HG03135 (cell line): ENCODE results near the gene ACSL6.

Experiments
- ATAC-seq: cut with Tn5 transposase; IDR thresholded peaks from one replicate; pipeline ENCODE4 v1.9.1; 2021; ENCODE audit warnings: mild to moderate bottlenecking, moderate library complexity; ENCODE audit not compliant: unreplicated experiment

The ACSL6 gene

DNA sequence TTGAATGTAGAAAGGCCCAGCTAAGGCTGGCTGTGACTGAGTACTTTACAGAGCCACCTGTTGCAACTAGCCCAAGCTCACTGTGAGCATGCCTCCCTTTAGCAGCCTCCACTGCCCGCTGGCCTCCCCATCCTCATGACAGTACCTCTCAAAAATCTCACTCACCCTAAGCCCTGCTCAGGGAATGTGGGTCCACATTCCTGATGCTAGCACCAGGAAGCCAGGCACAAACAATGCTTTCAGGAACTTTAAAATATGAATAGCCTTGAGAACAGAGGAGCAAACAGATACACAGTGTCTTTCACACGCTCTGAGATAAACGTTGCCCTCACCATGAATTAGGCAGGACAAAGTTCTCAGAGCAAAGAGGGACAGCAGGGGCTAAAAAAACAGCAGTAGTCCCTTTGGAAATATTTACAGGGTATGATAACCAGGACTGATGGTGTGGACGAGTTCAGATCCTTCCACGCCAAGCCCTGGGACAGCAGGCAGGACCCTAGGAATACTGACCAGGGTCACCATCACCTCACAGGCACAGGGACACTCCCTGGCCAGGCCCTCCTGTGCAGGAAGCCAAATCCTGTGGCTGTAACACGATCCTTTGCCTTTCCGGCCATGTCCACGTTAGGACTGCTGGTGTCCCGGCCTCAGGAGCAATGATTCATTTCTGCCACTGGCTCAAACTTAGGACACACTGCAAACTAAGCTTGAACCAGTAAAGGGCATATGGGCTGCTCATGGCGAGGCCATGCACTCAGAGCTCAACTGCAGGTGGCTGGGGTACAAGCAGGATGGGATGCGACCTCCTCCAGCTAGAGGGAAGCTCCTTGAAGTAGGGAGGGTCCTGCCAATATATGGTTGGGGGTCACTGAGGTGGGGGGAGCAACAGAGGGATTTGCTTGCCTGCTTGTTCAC lies 9.6 kb downstream of the ACSL6 start:
- no peak for ATAC-seq

GRCh38 chr5:132000677-132001453 lies 10.6 kb downstream of the ACSL6 start:
- no peak for ATAC-seq

GRCh38 chr5:132000241-132000490 lies 11.3 kb downstream of the ACSL6 start:
- ATAC-seq, result no peak

- ATAC-seq, result no peak
Measured at GRCh38 chr5:131999441-132000240, 11.8 kb downstream of the ACSL6 start.

DNA sequence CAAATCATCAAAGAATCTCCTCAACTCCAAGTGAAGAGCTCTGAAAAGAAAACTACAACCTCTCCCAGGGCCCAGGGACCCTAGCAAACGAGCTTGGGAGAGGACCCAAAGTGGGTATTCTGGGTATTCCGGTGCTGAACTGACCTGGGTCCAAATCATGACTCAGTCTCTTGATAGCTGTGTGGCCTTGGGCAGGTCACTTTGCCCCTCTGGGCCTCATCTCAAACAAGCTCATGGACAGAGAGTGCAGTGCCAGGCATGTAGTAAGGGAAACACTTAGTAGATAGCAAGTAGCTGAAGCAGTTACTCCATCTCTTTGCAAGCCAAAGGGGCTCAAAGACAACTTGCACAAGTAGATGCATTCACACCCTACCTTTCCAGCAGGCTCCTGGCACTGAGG lies 12.4 kb downstream of the ACSL6 start:
- no peak for ATAC-seq

- ATAC-seq, result no peak
Measured at GRCh38 chr5:131998431-131999040, 12.9 kb downstream of the ACSL6 start.

DNA sequence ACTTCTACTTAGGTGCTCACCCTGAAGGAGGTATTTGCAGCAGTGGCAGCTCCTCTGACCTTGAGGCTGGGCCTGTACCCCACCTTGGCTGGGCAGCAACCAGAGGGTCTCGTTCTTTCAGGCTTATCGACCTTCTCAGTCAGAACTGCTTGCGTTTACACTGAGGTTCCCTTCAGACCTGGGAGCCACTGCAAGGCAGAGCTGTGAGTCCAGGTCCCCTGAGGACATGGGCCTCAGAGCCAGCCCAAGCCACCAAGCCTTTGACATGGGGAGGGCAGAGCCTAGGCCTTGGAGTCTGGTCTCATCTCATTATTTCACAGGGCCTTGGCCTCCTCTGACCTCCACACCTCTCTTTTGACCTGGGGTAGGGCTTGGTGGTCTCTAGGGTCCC lies 13.7 kb downstream of the ACSL6 start:
- no peak for ATAC-seq

DNA sequence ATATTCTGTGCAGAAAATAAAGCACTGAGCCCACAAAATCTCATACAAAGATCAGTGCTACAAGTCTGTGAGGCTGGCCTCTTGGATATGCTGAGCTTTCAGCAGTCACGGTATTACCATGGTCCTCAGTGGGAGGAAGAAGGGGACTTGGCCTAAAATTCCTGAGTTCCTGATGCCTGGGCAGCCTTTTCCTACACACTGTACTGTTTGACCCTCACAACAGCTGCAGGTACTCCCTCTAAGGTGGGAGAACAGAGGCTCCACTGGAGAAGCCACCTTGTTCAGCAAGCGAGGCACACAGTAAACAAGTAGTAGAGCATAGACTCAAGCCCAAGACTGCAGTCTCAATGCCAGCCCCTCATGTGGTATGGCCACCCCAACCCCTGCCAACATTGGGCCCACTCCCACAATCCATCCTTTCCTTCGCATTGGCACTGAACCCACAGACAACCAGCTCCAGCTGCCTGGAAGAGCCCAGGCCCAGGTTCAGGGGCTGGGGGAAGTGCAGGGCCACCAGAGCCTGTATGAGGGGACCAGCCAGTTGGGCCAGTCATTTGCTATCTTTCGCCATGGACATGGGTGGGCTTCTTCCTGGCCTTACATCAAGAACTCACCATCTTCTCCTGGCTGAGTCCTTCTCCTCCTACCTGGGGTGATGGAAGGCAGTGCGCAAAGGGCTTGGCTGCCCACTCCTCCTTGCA lies 14.3 kb downstream of the ACSL6 start:
- ATAC-seq, result no peak

DNA sequence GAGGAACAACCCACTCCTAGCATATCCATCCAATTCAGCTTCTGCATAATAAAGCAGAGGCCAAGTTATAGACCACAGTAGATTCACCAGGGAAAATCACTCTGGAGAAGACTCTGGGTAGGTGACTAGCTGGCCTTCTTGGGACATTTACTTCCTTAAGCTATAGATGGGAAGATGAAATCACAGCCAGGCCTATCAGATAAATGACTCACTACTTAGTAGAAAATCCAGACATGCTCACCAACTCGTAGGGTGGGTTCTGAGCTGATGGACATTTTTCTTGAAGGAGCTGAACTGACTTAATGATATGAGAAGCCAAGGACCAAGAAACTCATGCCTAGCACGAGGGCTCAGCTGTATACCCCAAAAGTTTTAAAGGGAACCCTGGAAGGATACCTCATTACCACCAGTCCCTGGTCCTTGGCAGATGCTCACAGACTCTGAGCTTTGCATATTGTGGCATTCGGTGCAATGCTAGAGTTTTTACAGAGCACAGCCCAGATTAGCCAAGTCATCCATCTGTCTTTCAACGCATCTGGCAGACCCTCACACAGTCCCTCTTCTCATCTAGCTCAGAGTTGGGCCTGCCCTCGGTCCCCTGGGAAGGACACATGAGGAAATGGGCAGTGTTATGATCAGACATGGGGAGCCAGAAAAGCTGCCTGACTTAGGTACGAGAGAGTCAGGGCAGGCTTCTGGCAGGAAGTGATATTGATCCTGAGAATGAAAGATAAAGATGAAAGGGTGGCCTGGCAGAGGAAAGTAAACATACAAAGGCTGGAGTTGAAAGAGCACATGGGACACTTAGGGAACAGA lies 15.0 kb downstream of the ACSL6 start:
- no peak for ATAC-seq

DNA sequence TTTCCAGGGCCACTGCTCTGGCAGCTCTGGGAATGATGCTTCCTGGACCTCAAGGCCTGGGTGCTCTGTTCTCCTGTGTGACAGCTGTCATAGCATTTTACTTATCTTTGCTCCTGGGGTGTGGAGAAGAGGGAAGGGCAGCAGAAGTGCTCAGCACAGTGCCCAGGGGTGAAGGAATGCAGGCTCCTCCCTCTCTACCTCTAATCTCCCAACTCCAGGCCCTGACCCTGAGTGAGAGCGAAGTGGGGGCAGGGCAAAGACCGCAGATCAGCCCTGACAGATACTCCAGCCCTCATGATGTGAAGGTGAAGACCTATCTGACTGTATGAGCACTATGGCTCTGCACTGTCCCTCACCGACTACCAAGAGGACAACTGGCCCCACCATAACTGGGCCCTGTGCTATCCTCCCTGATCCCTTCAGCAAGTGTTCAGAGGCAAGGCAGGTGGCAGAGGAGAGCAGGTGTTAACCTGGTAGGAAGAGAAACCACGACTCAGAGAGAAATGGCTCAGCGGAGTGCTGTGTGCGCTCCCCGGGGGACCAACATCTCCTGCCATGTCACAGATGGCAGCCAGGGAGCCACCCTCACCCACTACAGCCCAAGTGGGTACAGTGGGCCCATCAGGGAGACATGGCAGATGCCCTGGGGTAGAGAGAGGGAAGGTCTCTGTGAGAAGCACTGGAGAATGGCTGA lies 16.8 kb downstream of the ACSL6 start:
- no peak for ATAC-seq

GRCh38 chr5:131994090-131994489 lies 17.4 kb downstream of the ACSL6 start:
- ATAC-seq, result no peak

- no peak for ATAC-seq
Measured at GRCh38 chr5:131993676-131994075, 17.8 kb downstream of the ACSL6 start.

DNA sequence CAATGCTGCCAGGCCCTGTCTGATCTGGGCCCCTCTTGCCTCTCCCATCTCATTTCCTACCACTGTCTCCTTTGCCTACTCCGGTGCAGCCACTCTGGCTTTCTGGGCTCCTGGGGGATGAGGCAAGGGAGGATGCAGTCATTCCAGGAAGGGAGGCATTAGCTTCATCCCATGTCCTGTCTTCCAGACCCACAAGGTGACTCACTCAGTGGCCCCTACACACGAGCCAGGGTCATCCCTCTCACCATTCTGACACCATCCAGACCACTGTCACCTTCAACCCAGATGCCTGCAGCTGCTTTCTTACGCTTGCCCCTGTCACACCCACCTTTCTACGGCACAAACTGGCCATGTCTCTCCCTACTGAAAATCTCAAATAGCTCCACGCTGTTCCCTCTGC lies 19.1 kb downstream of the ACSL6 start:
- ATAC-seq, result no peak

GRCh38 chr5:131991593-131992324 lies 19.7 kb downstream of the ACSL6 start:
- ATAC-seq, result no peak

DNA sequence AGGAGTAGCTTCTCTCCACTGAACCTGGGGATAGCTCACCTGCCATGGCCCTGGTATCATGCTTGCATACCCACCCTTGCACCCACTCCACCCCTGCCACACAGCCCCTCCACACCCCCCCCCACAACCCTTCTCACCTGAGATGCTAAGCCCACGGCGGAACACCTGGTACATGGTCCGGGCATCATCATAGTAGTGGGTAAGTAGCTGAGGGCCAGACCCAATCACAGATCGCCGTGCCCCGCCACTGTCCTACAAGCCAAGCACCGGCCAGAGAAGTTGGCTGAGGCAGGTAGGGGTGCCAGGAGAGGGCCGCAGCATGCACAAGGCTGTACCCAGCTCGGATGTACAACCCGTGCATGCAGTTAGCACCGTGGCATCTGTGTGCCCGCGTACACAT lies 20.7 kb downstream of the ACSL6 start:
- ATAC-seq, result no peak

DNA sequence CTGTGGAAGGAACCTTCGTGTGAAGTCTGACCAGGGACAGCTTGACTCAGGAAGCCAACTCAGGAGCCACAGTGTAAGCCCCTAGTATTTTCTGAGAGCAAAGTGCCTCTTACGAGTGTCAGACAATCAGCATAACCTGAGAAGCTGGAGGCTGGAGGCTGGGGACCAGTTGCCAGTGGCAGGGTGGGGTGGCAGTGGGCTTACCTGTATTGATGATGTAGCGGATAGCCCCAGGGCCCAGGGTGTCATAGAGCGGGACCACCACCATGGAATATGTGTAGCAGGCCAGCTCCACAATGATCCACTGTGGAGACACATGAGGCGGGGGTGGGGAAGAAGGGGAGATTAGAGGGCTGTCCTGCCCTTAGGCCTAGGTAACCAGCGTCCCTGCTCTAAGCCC lies 22.9 kb downstream of the ACSL6 start:
- ATAC-seq, result no peak

- no peak for ATAC-seq
Measured at GRCh38 chr5:131987251-131987650, 24.2 kb downstream of the ACSL6 start.

GRCh38 chr5:131986161-131986912 lies 25.1 kb downstream of the ACSL6 start:
- ATAC-seq, result no peak
